Uterus (tissue), 4 donors: Measurements from ENCODE around the gene LRRC70. TPM values are rescaled to one million over a fixed set of nuclear protein-coding genes. Genes with fewer than 3 reads are reported as not detected.

Source experiments
- DNase-seq, 2 donors: peaks; one replicate each; pipeline ENCODE4 v3.0.0-alpha.2; 2019 to 2020
- H3K27ac ChIP-seq, 2 donors: fragments of 200-600 bp; sonication (generic); 1 replicate in 1 of 2; 2 replicates in 1 of 2; pipeline ENCODE4 v1.5.1; 2016 to 2018
- H3K27me3 ChIP-seq, 2 donors: fragments of 200-600 bp; sonication (generic); one replicate each; pipeline ENCODE4 v1.5.1; 2018 to 2019; ENCODE audit warnings: control low read depth in 1 of 2
- H3K36me3 ChIP-seq, 2 donors: fragments of 200-600 bp; sonication (generic); one replicate each; pipeline ENCODE4 v1.5.1; 2019; ENCODE audit warnings: control low read depth in 1 of 2
- H3K4me1 ChIP-seq, 2 donors: fragments of 200-600 bp; sonication (generic); one replicate each; pipeline ENCODE4 v1.5.1; 2018 to 2019; ENCODE audit warnings: control low read depth in 1 of 2
- H3K4me3 ChIP-seq, 2 donors: fragments of 200-600 bp; sonication (generic); 1 replicate in 1 of 2; 2 replicates in 1 of 2; pipeline ENCODE4 v1.5.1; 2018 to 2019; ENCODE audit warnings: mild to moderate bottlenecking in 1 of 2
- H3K9me3 ChIP-seq, 2 donors: fragments of 200-600 bp; sonication (generic); one replicate each; pipeline ENCODE4 v1.5.1; 2019; ENCODE audit warnings: control low read depth in 1 of 2
- POLR2A ChIP-seq, 2 donors: fragments of 450-650 bp; IDR thresholded peaks; one replicate each; pipeline ENCODE4 v1.6.1; 2016; ENCODE audit warnings: antibody characterized with exemption in 2 of 2, mild to moderate bottlenecking in 1 of 2, moderate library complexity in 1 of 2
- intact Hi-C: fragments of 100-400 bp; cut with DNase I; formaldehyde crosslinking; loops from one replicate; pipeline ENCODE4 v1.15.1; 2023; ENCODE audit warnings: low total_unique reads
- total RNA-seq, 4 donors: library from RNA; depleted of rRNA in 3 of 4; stranded (reverse); fragments of >200 nt in 3 of 4; gene quantifications; one replicate each; pipeline versions ENCODE4 v1.1.0 to v1.2.4, GENCODE V29; 2014 to 2023
- TF ChIP-seq, protein P1 (sequence below), 4 experiments: fragments of 200-600 bp in 2 of 4; fragments of 450-650 bp in 2 of 4; sonication (generic) in 2 of 4; IDR thresholded peaks; one replicate each; pipeline ENCODE4 v1.5.1; 2016 to 2019; ENCODE audit warnings: antibody characterized with exemption in 4 of 4, mild to moderate bottlenecking in 2 of 4, moderate library complexity in 1 of 4
- donor health status: DM: yes; HTN: yes; CAD: no.

The LRRC70 gene
- total RNA-seq, 4 donors from 2014 or later = 3.3 to 17.6 (median 8.9) TPM

DNA sequence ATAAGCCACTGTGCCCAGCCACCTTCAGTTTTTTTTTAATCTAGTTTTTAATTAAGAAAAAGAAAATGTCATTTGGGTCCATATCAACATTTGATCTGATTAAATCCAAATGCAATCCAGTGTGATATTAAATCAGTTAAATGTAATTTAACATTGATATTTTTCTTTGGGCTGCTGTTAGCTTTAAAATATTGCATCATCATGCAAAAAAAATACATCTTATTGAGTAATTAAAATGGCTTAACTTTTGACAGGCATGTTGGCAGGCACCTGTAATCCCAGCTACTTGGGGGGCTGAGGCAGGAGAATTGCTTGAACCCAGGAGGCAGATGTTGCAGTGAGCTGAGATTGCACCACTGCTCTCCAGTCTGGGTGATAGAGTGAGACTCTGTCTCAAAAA is 22.7 kb upstream of the LRRC70 start:
- H3K36me3 ChIP-seq = no peaks in the 10 kb centered on the region
- H3K27ac ChIP-seq = no peak overlapping the region

DNA sequence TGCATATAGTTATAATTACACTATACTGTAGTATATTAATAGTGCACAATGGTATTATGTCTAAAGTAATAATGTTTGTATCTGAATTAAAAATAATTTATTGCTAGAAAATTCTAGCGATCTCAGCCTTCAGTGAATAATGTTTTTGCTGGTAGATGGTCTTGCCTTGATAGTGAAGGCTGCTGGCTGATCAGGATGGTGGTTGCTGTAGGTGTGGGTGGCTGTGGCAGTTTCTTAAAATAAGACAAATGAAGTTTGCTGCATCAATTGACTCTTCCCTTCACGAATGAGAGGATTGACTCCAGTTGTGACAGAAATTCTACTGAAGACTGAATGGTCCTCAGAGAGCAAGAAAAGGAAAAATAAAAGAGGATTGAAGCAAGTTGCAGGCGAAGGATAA is 19.7 kb upstream of the LRRC70 start:
- intact Hi-C loops = no loop called here
- Histone ChIP-seq H3K27me3 (no peaks in the 10 kb centered on the region), H3K27ac (no peak overlapping the region), H3K36me3 (no peaks in the 10 kb centered on the region), H3K9me3 (no peaks in the 10 kb centered on the region), H3K4me1 (no peaks in the 10 kb centered on the region), H3K4me3 (no peak overlapping the region)
- TF ChIP-seq POLR2A (IDR thresholded peaks at IDR 0.05) = no peak
- TF ChIP-seq, protein P1, sequence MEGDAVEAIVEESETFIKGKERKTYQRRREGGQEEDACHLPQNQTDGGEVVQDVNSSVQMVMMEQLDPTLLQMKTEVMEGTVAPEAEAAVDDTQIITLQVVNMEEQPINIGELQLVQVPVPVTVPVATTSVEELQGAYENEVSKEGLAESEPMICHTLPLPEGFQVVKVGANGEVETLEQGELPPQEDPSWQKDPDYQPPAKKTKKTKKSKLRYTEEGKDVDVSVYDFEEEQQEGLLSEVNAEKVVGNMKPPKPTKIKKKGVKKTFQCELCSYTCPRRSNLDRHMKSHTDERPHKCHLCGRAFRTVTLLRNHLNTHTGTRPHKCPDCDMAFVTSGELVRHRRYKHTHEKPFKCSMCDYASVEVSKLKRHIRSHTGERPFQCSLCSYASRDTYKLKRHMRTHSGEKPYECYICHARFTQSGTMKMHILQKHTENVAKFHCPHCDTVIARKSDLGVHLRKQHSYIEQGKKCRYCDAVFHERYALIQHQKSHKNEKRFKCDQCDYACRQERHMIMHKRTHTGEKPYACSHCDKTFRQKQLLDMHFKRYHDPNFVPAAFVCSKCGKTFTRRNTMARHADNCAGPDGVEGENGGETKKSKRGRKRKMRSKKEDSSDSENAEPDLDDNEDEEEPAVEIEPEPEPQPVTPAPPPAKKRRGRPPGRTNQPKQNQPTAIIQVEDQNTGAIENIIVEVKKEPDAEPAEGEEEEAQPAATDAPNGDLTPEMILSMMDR (IDR thresholded peaks at IDR 0.05) = no peak
- DNase-seq = no peak

More for the DNA sequence above, 22.7 kb upstream of the LRRC70 start:
- intact Hi-C loops = no loop called here
- no peak for DNase-seq
- H3K4me1 ChIP-seq = no peaks in the 10 kb centered on the region
- TF ChIP-seq, protein P1 (IDR thresholded peaks at IDR 0.05) = no peak
- no peak for TF ChIP-seq POLR2A (IDR thresholded peaks at IDR 0.05)
- H3K4me3 ChIP-seq = no peak overlapping the region
- H3K9me3 ChIP-seq = no peaks in the 10 kb centered on the region
- no peaks in the 10 kb centered on the region for H3K27me3 ChIP-seq

DNA sequence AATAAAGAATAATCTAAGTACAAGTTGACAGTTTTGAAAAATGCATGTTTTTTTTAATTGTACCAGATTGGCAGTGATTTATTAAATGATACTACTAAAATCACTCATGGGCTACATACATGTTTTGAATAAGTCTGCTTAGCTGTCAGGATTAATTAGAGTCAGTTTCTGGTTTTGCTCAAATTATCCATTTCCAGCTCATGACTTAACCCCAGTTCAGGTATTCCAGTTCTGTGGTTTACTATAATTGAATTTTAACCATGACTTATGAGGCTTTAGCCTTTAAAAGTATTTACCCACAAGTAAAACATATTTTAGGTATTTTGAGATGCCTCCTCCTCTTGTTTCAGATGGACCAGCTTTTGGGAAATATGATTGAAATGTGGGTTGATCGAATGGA is 17.8 kb upstream of the LRRC70 start:
- Histone ChIP-seq H3K27ac (no peak overlapping the region), H3K36me3 (no peaks in the 10 kb centered on the region), H3K4me3 (no peak overlapping the region), H3K4me1 (no peaks in the 10 kb centered on the region), H3K27me3 (no peaks in the 10 kb centered on the region), H3K9me3 (no peaks in the 10 kb centered on the region)
- DNase-seq = no peak
- TF ChIP-seq, protein P1 (IDR thresholded peaks at IDR 0.05) = no peak
- TF ChIP-seq POLR2A (IDR thresholded peaks at IDR 0.05) = no peak
- intact Hi-C loops = no loop called here

DNA sequence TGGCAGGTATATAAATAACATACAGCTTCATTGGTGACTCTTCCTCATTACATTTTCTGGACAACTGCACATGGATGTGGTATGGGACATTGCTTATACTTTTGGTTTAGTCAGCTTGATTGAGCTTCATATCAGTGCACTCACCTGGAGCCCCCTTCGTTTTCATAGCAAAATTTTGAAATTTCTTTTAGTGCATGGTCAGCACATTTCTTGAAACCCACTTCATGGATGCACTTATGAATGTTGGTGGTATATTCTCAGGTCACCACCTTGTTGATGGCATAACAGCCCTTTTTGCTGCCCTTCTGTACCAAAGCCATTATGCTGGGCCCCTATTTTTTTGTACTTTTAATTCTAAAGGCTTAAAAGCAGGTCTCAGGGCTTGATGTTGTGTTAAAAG is 16.7 kb upstream of the LRRC70 start:
- Histone ChIP-seq H3K9me3 (no peaks in the 10 kb centered on the region), H3K27ac (no peak overlapping the region), H3K4me3 (no peak overlapping the region), H3K4me1 (no peaks in the 10 kb centered on the region), H3K36me3 (no peaks in the 10 kb centered on the region), H3K27me3 (no peaks in the 10 kb centered on the region)
- intact Hi-C loops = no loop called here
- DNase-seq = no peak
- TF ChIP-seq, protein P1 (IDR thresholded peaks at IDR 0.05) = no peak
- no peak for TF ChIP-seq POLR2A (IDR thresholded peaks at IDR 0.05)

DNA sequence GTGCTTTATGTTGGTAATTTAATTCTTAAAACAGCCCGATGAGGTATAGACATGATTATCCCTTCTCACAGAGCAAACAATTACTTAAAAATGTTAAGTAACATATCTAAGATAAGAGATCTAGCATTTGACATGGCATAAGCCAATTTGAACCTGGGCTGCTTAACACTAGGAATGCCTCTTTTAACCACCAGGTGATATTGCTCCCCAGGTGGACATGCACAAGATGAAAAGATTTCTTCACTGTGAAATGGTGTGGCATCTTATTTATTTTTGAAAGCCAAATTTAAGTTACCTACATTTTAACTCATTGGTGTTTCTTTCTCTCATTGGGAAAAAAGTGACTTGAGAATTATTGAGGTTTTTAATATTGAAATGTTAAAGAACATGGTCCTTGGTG is 15.8 kb upstream of the LRRC70 start:
- no peak for TF ChIP-seq POLR2A (IDR thresholded peaks at IDR 0.05)
- TF ChIP-seq, protein P1 (IDR thresholded peaks at IDR 0.05) = no peak
- intact Hi-C loops = no loop called here
- H3K9me3 ChIP-seq = peaks cover 0 to 3% of the 10 kb centered on the region in 2 donors
- DNase-seq = no peak
- no peaks in the 10 kb centered on the region for H3K36me3 ChIP-seq
- H3K27me3 ChIP-seq = no peaks in the 10 kb centered on the region
- no peak overlapping the region for H3K4me3 ChIP-seq
- no peak overlapping the region for H3K27ac ChIP-seq
- no peaks in the 10 kb centered on the region for H3K4me1 ChIP-seq
